Activated CD4-positive, alpha-beta memory T cell treated with anti-CD3 and anti-CD28 coated beads, Interleukin-2, amount 10 ng/mL, durations not matched to agents 7 days and 5 days (primary cell): ENCODE data around the gene NDST4. TPM values are rescaled to one million over a fixed set of nuclear protein-coding genes. Genes with fewer than 3 reads are reported as not detected.

Experiments
- CTCF ChIA-PET: fragments of 350-600 bp; sonication (Branson Sonifier 250); formaldehyde crosslinking; loops from one replicate; lab custom pipeline; 2021; ENCODE audit warnings: antibody characterized with exemption, inconsistent platforms; lab: Charles Lee
- POLR2A ChIA-PET: fragments of 350-600 bp; sonication (Branson Sonifier 250); formaldehyde crosslinking; loops from one replicate; lab custom pipeline; 2021; ENCODE audit warnings: antibody characterized with exemption; lab: Charles Lee
- DNase-seq: peaks from one replicate; pipeline ENCODE4 v3.0.0-alpha.2; 2020
- H3K27ac Mint-ChIP-seq: one replicate; pipeline ENCODE4 v1.8.0; 2021; ENCODE audit warnings: mild to moderate bottlenecking, mixed read lengths
- H3K27me3 Mint-ChIP-seq: one replicate; pipeline ENCODE4 v1.8.0; 2021; ENCODE audit warnings: mixed read lengths
- H3K36me3 Mint-ChIP-seq: one replicate; pipeline ENCODE4 v1.8.0; 2021; ENCODE audit warnings: low read depth, mixed read lengths
- H3K4me1 Mint-ChIP-seq: one replicate; pipeline ENCODE4 v1.8.0; 2021; ENCODE audit warnings: mixed read lengths
- H3K4me3 Mint-ChIP-seq: one replicate; pipeline ENCODE4 v1.8.0; 2021; ENCODE audit warnings: mild to moderate bottlenecking, mixed read lengths
- H3K9me3 Mint-ChIP-seq: one replicate; pipeline ENCODE4 v1.8.0; 2021; ENCODE audit warnings: mixed read lengths
- total RNA-seq, 2 experiments: library from RNA; stranded (reverse); gene quantifications; one replicate each; pipeline ENCODE4 v1.2.3, GENCODE V29; 2021

Gene NDST4
- total RNA-seq, 2 experiments from 2014 or later, result not detected

DNA sequence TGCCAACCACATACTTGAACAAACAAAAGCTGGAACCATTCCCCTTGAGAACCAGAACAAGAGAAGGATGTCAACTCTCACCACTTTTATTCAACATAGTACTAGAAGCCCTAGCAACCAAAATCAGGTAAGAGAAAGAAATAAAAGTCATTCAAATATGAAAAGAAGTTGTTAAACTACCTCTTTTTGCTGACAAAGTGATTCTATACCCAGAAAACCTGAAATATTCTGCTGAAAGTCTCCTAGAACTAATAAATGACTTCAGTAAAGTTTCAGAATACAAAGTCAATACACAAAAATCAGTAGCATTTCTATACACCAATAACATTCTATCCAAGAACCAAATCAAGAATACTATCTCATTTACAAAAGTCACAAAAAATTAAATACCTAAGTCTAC is 327.9 kb downstream of the NDST4 start:
- Mint-ChIP-seq H3K4me3 (no peak overlapping the region), H3K9me3 (no peaks in the 10 kb centered on the region), H3K4me1 (no peaks in the 10 kb centered on the region), H3K36me3 (no peaks in the 10 kb centered on the region), H3K27me3 (no peaks in the 10 kb centered on the region), H3K27ac (no peak overlapping the region)
- ChIA-PET POLR2A (no interaction called here), CTCF (no interaction called here)
- no peak for DNase-seq

DNA sequence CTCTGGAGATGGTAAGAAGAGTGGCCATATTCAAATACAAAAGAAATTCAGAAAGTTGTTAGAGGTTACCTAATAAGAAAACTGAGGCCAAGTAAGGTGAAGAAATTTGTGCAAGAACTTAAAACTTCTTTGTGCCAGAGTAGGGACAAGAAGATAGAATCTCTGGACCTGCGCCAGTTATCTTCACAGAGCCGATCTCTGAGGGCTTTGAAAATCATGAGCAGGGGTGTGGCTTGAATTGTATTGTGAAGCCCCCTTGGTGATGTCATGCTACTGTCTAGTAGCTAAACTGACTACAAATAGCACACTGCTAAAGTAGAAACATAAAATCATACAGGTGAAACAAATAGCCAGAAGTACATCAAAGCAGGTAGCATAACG is 330.2 kb downstream of the NDST4 start:
- Mint-ChIP-seq H3K27me3 (no peaks in the 10 kb centered on the region), H3K36me3 (no peaks in the 10 kb centered on the region), H3K4me3 (no peak overlapping the region), H3K27ac (no peak overlapping the region), H3K4me1 (no peaks in the 10 kb centered on the region), H3K9me3 (no peaks in the 10 kb centered on the region)
- ChIA-PET POLR2A (no interaction called here), CTCF (no interaction called here)
- no peak for DNase-seq

- no peak for DNase-seq
- no peak overlapping the region for H3K27ac Mint-ChIP-seq
- ChIA-PET POLR2A (no interaction called here), CTCF (no interaction called here)
- no peak overlapping the region for H3K4me3 Mint-ChIP-seq
- H3K27me3 Mint-ChIP-seq, result no peaks in the 10 kb centered on the region
- no peaks in the 10 kb centered on the region for H3K9me3 Mint-ChIP-seq
- H3K4me1 Mint-ChIP-seq, result no peaks in the 10 kb centered on the region
- no peaks in the 10 kb centered on the region for H3K36me3 Mint-ChIP-seq
These were observed 330.8 kb downstream of the NDST4 start for GRCh38 chr4:114782415-114783214.

DNA sequence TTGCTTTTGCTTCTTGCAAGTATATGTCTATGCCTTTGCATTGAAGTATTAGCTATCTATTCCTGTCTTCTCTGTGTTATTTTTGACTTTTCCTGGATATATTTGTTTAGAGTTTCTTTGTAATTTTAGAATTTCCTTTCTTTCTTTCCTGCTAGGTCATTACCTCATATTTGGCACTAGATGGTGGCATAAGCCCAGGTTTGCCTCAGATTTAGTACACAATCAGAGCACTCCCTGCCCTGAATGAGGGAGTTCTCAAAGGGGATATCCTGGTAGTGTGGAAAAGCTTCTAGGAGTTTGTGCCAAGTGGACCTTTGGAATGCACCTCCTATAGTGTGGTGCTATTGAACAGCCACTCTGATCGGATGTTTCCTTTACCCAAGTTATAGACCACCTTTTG is 333.2 kb downstream of the NDST4 start:
- ChIA-PET CTCF (interaction anchor here (0.6 kb wide), 1 partner anchor 28 kb away, joined by 3 read pairs; no protein-coding TSS in a partner anchor), POLR2A (no interaction called here)
- no peak for DNase-seq
- H3K27me3 Mint-ChIP-seq, result no peaks in the 10 kb centered on the region
- H3K9me3 Mint-ChIP-seq, result no peaks in the 10 kb centered on the region
- no peak overlapping the region for H3K27ac Mint-ChIP-seq
- no peak overlapping the region for H3K4me3 Mint-ChIP-seq
- H3K36me3 Mint-ChIP-seq, result no peaks in the 10 kb centered on the region
- H3K4me1 Mint-ChIP-seq, result no peaks in the 10 kb centered on the region
